Fibroblast of mammary gland (primary cell): ENCODE results near the gene TTC39C.
"Not testable (repeated sequence)": the region's sequence is repeated elsewhere in the genome, so short reads cannot be mapped to it uniquely, and the experiment has no call there.

Source experiments
- DNase-seq: peaks from one replicate; pipeline ENCODE4 v3.0.0-alpha.2; 2010; ENCODE audit warnings: low read depth
- H3K4me3 ChIP-seq: 2 replicates; pipeline ENCODE4 v1.5.1; 2011; ENCODE audit warnings: low read depth, mild to moderate bottlenecking, low read length, moderate library complexity; ENCODE audit not compliant: control insufficient read depth
- TF ChIP-seq, protein P1 (sequence below): conservative IDR thresholded peaks from 2 replicates; pipeline ENCODE4 v1.5.1; 2011; ENCODE audit warnings: low read depth, low read length, inconsistent platforms; ENCODE audit not compliant: control insufficient read depth, insufficient read depth

The TTC39C gene

DNA sequence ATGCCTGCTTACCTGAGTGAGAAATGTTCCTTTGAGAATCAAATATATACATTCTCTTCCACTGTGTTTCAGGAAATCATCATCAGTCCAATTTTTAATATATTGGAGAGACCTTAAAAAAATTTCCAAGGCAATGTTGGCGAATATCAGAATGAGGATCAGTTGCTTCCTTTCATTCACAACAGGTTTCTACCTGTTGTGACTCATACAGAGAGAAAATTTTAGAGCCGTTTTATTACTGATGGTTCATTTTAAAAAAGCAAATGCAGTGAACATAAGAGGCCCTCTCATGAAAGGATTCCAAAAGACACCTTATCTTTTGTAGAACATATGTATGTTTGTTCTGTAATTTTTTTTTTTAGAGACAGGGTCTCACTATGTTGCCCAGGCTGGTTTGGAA lies 42.0 kb downstream of the TTC39C start:
- H3K4me3 ChIP-seq = no peak overlapping the region
- TF ChIP-seq, protein P1, sequence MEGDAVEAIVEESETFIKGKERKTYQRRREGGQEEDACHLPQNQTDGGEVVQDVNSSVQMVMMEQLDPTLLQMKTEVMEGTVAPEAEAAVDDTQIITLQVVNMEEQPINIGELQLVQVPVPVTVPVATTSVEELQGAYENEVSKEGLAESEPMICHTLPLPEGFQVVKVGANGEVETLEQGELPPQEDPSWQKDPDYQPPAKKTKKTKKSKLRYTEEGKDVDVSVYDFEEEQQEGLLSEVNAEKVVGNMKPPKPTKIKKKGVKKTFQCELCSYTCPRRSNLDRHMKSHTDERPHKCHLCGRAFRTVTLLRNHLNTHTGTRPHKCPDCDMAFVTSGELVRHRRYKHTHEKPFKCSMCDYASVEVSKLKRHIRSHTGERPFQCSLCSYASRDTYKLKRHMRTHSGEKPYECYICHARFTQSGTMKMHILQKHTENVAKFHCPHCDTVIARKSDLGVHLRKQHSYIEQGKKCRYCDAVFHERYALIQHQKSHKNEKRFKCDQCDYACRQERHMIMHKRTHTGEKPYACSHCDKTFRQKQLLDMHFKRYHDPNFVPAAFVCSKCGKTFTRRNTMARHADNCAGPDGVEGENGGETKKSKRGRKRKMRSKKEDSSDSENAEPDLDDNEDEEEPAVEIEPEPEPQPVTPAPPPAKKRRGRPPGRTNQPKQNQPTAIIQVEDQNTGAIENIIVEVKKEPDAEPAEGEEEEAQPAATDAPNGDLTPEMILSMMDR = no peak
- DNase-seq = no peak

DNA sequence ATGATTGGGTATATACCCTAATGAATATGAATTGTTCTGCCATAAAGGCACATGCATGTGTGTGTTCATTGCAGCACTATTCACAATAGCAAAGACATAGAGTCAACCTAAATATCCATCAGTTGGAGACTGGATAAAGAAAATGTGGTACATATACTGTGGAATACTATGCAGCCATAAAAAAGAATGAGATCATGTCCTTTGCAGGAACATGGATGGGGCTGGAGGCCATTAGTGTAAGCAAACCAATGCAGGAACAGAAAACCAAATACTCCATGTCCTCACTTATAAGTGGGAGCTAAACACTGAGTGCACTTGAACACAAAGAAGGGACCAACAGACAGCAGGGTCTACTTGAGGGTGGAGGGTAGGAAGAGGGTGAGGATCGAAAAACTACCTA lies 43.2 kb downstream of the TTC39C start:
- TF ChIP-seq, protein P1 = no peak
- no peak for DNase-seq
- no peak overlapping the region for H3K4me3 ChIP-seq

DNA sequence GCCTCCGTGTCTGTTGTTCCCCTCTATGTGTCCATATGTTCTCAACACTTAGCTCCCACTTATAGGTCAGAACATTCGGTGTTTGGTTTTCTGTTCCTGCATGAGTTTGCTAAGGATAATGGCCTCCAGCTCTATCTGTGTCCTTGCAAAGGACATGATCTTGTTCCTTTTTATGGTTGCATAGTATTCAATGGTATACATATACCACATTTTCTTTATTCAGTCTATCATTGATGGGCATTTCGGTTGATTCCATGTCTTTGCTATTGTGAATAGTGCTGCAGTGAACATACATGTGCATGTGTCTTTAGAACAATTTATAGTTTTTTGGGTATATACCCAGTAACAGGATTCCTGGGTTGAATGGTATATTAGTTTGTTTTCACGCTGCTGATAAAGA lies 44.8 kb downstream of the TTC39C start:
- not testable (repeated sequence) for DNase-seq, H3K4me3 ChIP-seq

DNA sequence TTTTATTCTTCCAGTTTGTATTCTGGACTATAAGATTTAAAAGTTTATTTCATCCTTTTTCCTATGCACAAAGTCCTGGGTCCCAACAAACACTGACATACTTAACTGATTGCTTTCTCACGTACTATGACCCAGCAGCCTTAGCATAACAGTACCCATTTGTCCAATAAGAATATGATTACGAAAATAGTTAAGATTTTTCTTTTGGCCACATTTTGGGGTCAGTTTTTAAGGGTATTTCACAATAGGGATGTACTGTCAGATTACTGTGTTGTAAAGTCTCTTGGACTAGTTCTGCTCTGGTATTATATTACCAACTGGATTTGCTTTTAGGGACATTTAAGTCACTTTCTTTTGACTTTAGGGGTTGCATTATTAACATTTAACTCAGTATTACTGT lies 46.1 kb downstream of the TTC39C start:
- peak; percentile 59 for DNase-seq
- H3K4me3 ChIP-seq = no peak overlapping the region
- TF ChIP-seq, protein P1 = no peak

DNA sequence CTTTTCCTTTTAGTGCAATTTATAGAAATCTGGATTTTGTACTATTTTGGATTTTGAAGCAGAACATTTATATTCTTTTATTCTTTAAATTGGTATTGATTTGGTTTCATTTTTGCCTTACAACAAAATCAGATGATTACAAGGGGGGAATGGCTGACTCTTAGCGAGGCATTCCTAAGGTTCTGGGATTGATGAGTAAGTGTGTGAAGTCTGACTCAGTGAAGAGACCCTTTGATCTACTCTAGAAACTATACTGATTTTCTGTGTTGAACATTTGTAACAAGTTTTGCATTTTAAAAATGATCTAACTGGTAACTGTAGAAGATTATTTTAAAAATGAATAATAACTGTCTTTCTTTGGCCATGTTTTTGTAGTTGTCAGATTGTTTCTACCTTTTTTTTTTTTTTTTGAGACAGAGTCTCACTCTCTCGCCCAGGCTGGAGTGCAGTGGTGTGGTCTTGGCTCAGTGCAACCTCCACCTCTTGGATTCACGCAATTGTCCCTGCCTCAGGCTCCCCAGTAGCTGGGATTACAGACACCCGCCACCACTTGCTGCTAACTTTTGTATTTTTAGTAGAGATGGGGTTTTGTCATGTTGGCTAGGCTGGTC lies 48.7 kb downstream of the TTC39C start:
- no peak overlapping the region for H3K4me3 ChIP-seq
- peak; percentile 79 for DNase-seq
- TF ChIP-seq, protein P1 = no peak

DNA sequence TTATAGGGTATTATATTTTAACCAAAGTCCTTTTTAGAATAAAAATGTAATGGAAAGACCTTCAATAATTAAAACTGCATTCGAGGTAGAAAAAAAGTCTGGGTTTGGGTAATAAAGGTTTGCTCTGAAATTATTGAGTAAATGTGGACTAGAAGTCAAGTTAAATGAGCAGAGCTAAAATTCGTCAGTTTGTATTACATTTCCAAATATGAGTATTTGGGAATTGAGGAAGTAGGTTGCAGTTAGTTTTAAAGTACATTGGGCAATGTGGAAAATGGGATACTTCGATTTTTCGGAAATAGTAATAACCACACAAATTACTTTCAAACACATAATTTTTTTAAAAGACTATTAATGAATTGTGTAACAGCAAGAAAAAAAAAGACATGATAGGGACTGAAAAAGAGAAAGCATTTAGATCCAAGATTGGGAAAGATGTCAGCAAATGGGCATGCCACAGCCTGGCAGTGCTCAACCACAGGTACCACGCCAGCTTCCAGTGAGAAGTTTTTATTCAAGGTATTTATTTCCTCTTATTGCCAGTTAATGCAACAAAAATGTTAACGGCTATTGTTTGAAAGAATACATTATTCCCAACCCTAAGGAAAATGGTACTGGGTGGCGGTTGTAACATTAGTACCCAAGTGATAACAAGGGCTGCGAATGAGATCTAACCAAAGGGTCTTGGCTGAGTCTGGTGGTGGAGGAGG lies 50.0 kb downstream of the TTC39C start:
- H3K4me3 ChIP-seq = no peak overlapping the region
- TF ChIP-seq, protein P1 = no peak
- no peak for DNase-seq

DNA sequence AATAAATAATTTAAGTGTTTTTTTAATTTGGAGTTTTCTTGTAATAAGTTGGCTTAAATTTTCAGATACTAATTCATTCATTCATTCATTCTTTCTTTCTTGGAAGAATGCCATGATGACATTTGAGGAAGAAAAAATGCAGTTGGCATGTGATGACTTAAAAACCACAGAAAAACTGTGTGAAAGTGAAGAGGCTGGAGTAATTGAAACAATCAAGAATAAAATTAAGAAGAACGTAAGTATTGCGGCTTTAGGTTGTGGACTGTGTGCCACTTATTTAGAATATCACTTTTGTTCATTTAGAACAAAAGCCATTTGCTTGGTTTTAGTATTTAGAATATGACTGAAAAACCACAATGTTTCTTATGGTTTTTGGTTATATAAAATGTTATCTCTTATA lies 51.4 kb downstream of the TTC39C start:
- no peak overlapping the region for H3K4me3 ChIP-seq
- DNase-seq = no peak
- TF ChIP-seq, protein P1 = no peak
